ENCODE data around the gene RTRAF. TPM values are rescaled to one million over a fixed set of nuclear protein-coding genes. Genes with fewer than 3 reads are reported as not detected.

Gene RTRAF
- total RNA-seq (100 to 1,000 TPM; 157 to 170 TPM), polyA plus RNA-seq (ENCODE audit: insufficient read depth, low read depth, low replicate concordance) (439 TPM)
- long read RNA-seq, donor 1, full-length matches to known transcripts = 144 of 163 reads
- long read RNA-seq, donor 1, partial matches to known transcripts = 19 of 163 reads
- long read RNA-seq, donor 1, other reads (novel, unspliced or antisense) = 0 of 163 reads
- long read RNA-seq, donor 2, full-length matches to known transcripts = 120 of 127 reads
- long read RNA-seq, donor 2, partial matches to known transcripts = 7 of 127 reads
- long read RNA-seq, donor 2, other reads (novel, unspliced or antisense) = 0 of 127 reads

GRCh38 chr14:51989293-51990234 lies at the start of gene RTRAF:
Gene RTRAF (plus strand): TSS chr14:51989546. CDS start chr14:51989640, 94 bp downstream.
- no peaks in the 10 kb centered on the region for H3K27me3 ChIP-seq
- peaks cover 29% of the 10 kb centered on the region for H3K4me1 ChIP-seq
- intact Hi-C loops (cut with DNase I; ENCODE audit: low total_unique reads) = no loop called here
- DNase-seq = peak; percentile 96
- peak within 1 kb of the TSS; percentile 81 to 88 for H3K27ac ChIP-seq
- no peaks in the 10 kb centered on the region for H3K36me3 ChIP-seq (ENCODE audit: low read depth, missing control alignments)
- no peak for TF ChIP-seq POLR2A (IDR thresholded peaks at IDR 0.05)
- TF ChIP-seq CTCF (IDR thresholded peaks at IDR 0.05) = peak in 1 of 3 experiments; percentile 5
- peak within 1 kb of the TSS; percentile 88 to 98 for H3K4me3 ChIP-seq
- no peaks in the 10 kb centered on the region for H3K9me3 ChIP-seq
- WGBS, 2 donors = 1% methylated on average over 33 to 71 of the region's 72 CpGs

- intact Hi-C loops (cut with DNase I; ENCODE audit: low total_unique reads) = no loop called here
- H3K27ac ChIP-seq = peak overlapping the region; percentile 46 to 64
- H3K36me3 ChIP-seq (ENCODE audit: low read depth, missing control alignments) = no peaks in the 10 kb centered on the region
Measured at GRCh38 chr14:51939755-51940301, 49.5 kb upstream of the RTRAF start.

GRCh38 chr14:51942971-51943370 lies 46.4 kb upstream of the RTRAF start:
- no peak for DNase-seq
- H3K27ac ChIP-seq = peak overlapping the region in 1 of 2 donors; percentile 22

More at GRCh38 chr14:51939755-51940301, 49.5 kb upstream of the RTRAF start:
- Histone ChIP-seq H3K27me3 (no peaks in the 10 kb centered on the region), H3K4me3 (peak overlapping the region in 1 of 2 donors; percentile 5), H3K9me3 (no peaks in the 10 kb centered on the region), H3K4me1 (peaks cover 18% of the 10 kb centered on the region)
- 57 to 60% methylated on average over 10 of the region's 10 CpGs for WGBS, 2 donors
- no peak for DNase-seq
- TF ChIP-seq CTCF (IDR thresholded peaks at IDR 0.05) (no peak), POLR2A (IDR thresholded peaks at IDR 0.05) (no peak)

GRCh38 chr14:51950007-51950406 lies 39.3 kb upstream of the RTRAF start:
- Histone ChIP-seq H3K27ac (no peak overlapping the region), H3K27me3 (no peaks in the 10 kb centered on the region), H3K4me1 (no peaks in the 10 kb centered on the region), H3K36me3 (ENCODE audit: low read depth, missing control alignments) (no peaks in the 10 kb centered on the region), H3K4me3 (no peak overlapping the region), H3K9me3 (no peaks in the 10 kb centered on the region)
- no peak for TF ChIP-seq POLR2A (IDR thresholded peaks at IDR 0.05)
- no peak for TF ChIP-seq CTCF (IDR thresholded peaks at IDR 0.05)
- 62 to 63% methylated on average over 2 of the region's 2 CpGs for WGBS, 2 donors
- DNase-seq = no peak
- intact Hi-C loops (cut with DNase I; ENCODE audit: low total_unique reads) = no loop called here

More at GRCh38 chr14:51942971-51943370, 46.4 kb upstream of the RTRAF start:
- no peaks in the 10 kb centered on the region for H3K27me3 ChIP-seq
- 89 to 97% methylated on average over 2 of the region's 2 CpGs for WGBS, 2 donors
- intact Hi-C loops (cut with DNase I; ENCODE audit: low total_unique reads) = no loop called here
- no peaks in the 10 kb centered on the region for H3K36me3 ChIP-seq (ENCODE audit: low read depth, missing control alignments)
- peaks cover 18% of the 10 kb centered on the region for H3K4me1 ChIP-seq
- TF ChIP-seq CTCF (IDR thresholded peaks at IDR 0.05) (no peak), POLR2A (IDR thresholded peaks at IDR 0.05) (no peak)
- no peaks in the 10 kb centered on the region for H3K9me3 ChIP-seq
- H3K4me3 ChIP-seq = no peak overlapping the region

Measured in testis (tissue), 5 donors.